ENCODE measurements around the gene IRF2BP1. TPM values are rescaled to one million over a fixed set of nuclear protein-coding genes. Genes with fewer than 3 reads are reported as not detected.
A peak's percentile ranks its signal among the peaks of the same experiment; 100 is the strongest.

Gene IRF2BP1
- total and polyA plus RNA-seq, 2 of the 13 experiments (the other 11 are each of a cell fraction or from before 2014, with no cell fraction given): 4.3 to 14.3 TPM

GRCh38 chr19:45862564-45863334 lies 23.2 kb downstream of the IRF2BP1 start, which contains the start of gene SYMPK (continued):
- no peak for TF ChIP-seq ZUFSP (CRISPR knock-in tag; IDR thresholded peaks at IDR 0.05; ENCODE audit: borderline replicate concordance)
- no peak for TF ChIP-seq TCF7L2 (IDR thresholded peaks at IDR 0.05; ENCODE audit: low read depth, low read length)
- no peak for TF ChIP-seq ZNF263 (CRISPR knock-in tag; IDR thresholded peaks at IDR 0.05)
- no peak for TF ChIP-seq EEA1 (CRISPR knock-in tag; IDR thresholded peaks at IDR 0.05; ENCODE audit: borderline replicate concordance)
- no peak for TF ChIP-seq ZNF20 (CRISPR knock-in tag; IDR thresholded peaks at IDR 0.05)
- TF ChIP-seq, protein P1, sequence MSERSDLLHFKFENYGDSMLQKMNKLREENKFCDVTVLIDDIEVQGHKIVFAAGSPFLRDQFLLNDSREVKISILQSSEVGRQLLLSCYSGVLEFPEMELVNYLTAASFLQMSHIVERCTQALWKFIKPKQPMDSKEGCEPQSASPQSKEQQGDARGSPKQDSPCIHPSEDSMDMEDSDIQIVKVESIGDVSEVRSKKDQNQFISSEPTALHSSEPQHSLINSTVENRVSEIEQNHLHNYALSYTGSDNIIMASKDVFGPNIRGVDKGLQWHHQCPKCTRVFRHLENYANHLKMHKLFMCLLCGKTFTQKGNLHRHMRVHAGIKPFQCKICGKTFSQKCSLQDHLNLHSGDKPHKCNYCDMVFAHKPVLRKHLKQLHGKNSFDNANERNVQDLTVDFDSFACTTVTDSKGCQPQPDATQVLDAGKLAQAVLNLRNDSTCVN (CRISPR knock-in tag; IDR thresholded peaks at IDR 0.05; ENCODE audit: borderline replicate concordance): no peak
- TF ChIP-seq ZBTB1 (CRISPR knock-in tag; IDR thresholded peaks at IDR 0.05; ENCODE audit: borderline replicate concordance): no peak
- no peak for TF ChIP-seq U2AF1 (optimal IDR thresholded peaks at IDR 0.05; ENCODE audit: low read depth, low read length)
- TF ChIP-seq ZNF431 (CRISPR knock-in tag; IDR thresholded peaks at IDR 0.05; ENCODE audit: borderline replicate concordance, low read depth): no peak
- no peak for TF ChIP-seq JUNB (CRISPR knock-in tag; IDR thresholded peaks at IDR 0.05; ENCODE audit: borderline replicate concordance)
- TF ChIP-seq, protein P2, sequence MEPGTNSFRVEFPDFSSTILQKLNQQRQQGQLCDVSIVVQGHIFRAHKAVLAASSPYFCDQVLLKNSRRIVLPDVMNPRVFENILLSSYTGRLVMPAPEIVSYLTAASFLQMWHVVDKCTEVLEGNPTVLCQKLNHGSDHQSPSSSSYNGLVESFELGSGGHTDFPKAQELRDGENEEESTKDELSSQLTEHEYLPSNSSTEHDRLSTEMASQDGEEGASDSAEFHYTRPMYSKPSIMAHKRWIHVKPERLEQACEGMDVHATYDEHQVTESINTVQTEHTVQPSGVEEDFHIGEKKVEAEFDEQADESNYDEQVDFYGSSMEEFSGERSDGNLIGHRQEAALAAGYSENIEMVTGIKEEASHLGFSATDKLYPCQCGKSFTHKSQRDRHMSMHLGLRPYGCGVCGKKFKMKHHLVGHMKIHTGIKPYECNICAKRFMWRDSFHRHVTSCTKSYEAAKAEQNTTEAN (CRISPR knock-in tag; conservative IDR thresholded peaks at IDR 0.05): 0 out of 2 replicates have a peak, but pooled peaks have one; percentile 15
- TF ChIP-seq, protein P3, sequence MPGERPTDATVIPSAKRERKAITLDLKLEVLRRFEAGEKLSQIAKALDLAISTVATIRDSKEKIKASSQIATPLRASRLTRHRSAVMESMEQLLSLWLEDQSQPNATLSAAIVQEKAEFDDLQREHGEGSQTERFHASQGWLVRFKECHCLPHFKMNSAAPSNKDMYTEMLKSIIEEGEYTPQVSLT (CRISPR knock-in tag; IDR thresholded peaks at IDR 0.05; ENCODE audit: borderline replicate concordance, low read depth): no peak
- no peak for TF ChIP-seq DPF2 (CRISPR knock-in tag; IDR thresholded peaks at IDR 0.05; ENCODE audit: borderline replicate concordance, low read depth)
- TF ChIP-seq THYN1 (CRISPR knock-in tag; IDR thresholded peaks at IDR 0.05; ENCODE audit: borderline replicate concordance, low read depth): no peak
- no peak for TF ChIP-seq HES4 (CRISPR knock-in tag; IDR thresholded peaks at IDR 0.05; ENCODE audit: borderline replicate concordance)
- peak; percentile 91; the same call in 1 of the 2 replicates for TF ChIP-seq HOXA3 (CRISPR knock-in tag; IDR thresholded peaks at IDR 0.05)
- TF ChIP-seq ZNF790 (CRISPR knock-in tag; IDR thresholded peaks at IDR 0.05; ENCODE audit: borderline replicate concordance): no peak
- no peak for TF ChIP-seq ADNP (CRISPR knock-in tag; IDR thresholded peaks at IDR 0.05)
- no peak for TF ChIP-seq ZNF251 (CRISPR knock-in tag; IDR thresholded peaks at IDR 0.05)

All from HepG2 (cell line).